Fibroblast of lung (primary cell): ENCODE data around the gene PARG.
"Not testable (repeated sequence)": the region's sequence is repeated elsewhere in the genome, so short reads cannot be mapped to it uniquely, and the experiment has no call there.

Experiments
- EZH2 ChIP-seq: IDR thresholded peaks from 2 replicates; pipeline ENCODE4 v1.5.1; 2012; ENCODE audit warnings: low read length, control low read depth, mild to moderate bottlenecking; ENCODE audit errors: missing control alignments
- TF ChIP-seq, protein P1 (sequence below), 2 donors: IDR thresholded peaks in 1 of 2; conservative IDR thresholded peaks in 1 of 2; 1 replicate in 1 of 2; 2 replicates in 1 of 2; pipeline ENCODE4 v1.5.1; 2011 to 2012; ENCODE audit warnings: low read length in 2 of 2, control low read depth in 1 of 2, inconsistent platforms in 1 of 2, low read depth in 1 of 2, mild to moderate bottlenecking in 1 of 2

DNA sequence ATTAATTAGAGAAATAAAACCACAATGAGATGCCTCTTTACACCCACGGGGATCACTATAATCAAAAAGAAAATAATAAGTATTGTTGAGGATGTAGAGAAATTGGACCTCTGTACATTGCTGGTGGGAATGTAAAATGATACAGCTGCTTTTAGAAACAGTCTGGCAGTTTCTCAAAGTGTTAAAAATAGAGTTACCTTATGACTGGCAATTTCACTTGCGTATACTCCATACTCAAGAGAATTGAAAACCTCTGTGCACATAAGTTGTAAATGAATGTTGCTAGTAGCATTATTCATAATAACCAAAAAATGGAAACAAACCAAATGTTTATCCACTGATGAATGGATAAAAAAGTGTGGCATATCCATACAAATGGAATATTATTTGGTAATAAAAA is 6.3 kb upstream of the PARG start:
- TF ChIP-seq, protein P1, sequence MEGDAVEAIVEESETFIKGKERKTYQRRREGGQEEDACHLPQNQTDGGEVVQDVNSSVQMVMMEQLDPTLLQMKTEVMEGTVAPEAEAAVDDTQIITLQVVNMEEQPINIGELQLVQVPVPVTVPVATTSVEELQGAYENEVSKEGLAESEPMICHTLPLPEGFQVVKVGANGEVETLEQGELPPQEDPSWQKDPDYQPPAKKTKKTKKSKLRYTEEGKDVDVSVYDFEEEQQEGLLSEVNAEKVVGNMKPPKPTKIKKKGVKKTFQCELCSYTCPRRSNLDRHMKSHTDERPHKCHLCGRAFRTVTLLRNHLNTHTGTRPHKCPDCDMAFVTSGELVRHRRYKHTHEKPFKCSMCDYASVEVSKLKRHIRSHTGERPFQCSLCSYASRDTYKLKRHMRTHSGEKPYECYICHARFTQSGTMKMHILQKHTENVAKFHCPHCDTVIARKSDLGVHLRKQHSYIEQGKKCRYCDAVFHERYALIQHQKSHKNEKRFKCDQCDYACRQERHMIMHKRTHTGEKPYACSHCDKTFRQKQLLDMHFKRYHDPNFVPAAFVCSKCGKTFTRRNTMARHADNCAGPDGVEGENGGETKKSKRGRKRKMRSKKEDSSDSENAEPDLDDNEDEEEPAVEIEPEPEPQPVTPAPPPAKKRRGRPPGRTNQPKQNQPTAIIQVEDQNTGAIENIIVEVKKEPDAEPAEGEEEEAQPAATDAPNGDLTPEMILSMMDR (conservative IDR thresholded peaks at IDR 0.05 in 1 of 2, IDR thresholded peaks at IDR 0.05 in 1 of 2; ENCODE audit: low read depth in 1 of 2, low read length in 2 of 2), result not testable (repeated sequence)
- not testable (repeated sequence) for TF ChIP-seq EZH2
